Right lobe of liver (tissue), 6 donors: Measurements from ENCODE around the gene SPAG7. TPM values are rescaled to one million over a fixed set of nuclear protein-coding genes. Genes with fewer than 3 reads are reported as not detected.

ENCODE experiments used
- ATAC-seq, 4 donors: fragments of 200-7000 bp; cut with Tn5 transposase; one replicate each; pipeline ENCODE4 v1.9.1; 2020; ENCODE audit warnings: mild to moderate bottlenecking in 4 of 4, moderate library complexity in 4 of 4
- DNase-seq, 3 donors: peaks; one replicate each; pipeline ENCODE4 v3.0.0-alpha.2; 2020
- H3K27ac ChIP-seq, 3 donors: fragments of 200-600 bp; one replicate each; pipeline ENCODE4 v1.8.0; 2022
- H3K27me3 ChIP-seq, 2 donors: fragments of 200-600 bp; one replicate each; pipeline ENCODE4 v1.8.0; 2022
- H3K36me3 ChIP-seq, 4 donors: fragments of 200-600 bp; sonication (generic) in 1 of 4; one replicate each; pipeline versions ENCODE4 v1.5.1 to v1.8.0; 2017 to 2022; ENCODE audit warnings: control low read depth in 1 of 4
- H3K4me1 ChIP-seq, 4 donors: fragments of 200-600 bp; sonication (generic) in 1 of 4; one replicate each; pipeline versions ENCODE4 v1.5.1 to v1.8.0; 2017 to 2022; ENCODE audit warnings: control low read depth in 1 of 4
- H3K4me3 ChIP-seq, 3 donors: fragments of 200-600 bp; one replicate each; pipeline ENCODE4 v1.8.0; 2022
- H3K9me3 ChIP-seq, 4 donors: fragments of 200-600 bp; sonication (generic) in 1 of 4; one replicate each; pipeline versions ENCODE4 v1.5.1 to v1.8.0; 2017 to 2022; ENCODE audit warnings: control low read depth in 1 of 4
- POLR2A ChIP-seq: fragments of 450-650 bp; IDR thresholded peaks from one replicate; pipeline ENCODE4 v1.6.1; 2017; ENCODE audit warnings: antibody characterized with exemption, mild to moderate bottlenecking
- WGBS: methylation state at CpG from one replicate; pipeline ENCODE4 v1.1.6; 2018; ENCODE audit warnings: low coverage, low lambda C conversion rate; ENCODE audit not compliant: insufficient coverage; ENCODE audit errors: missing lambda C conversion rate; 5-methylcytosine and 5-hydroxymethylcytosine counted together
- intact Hi-C, 2 donors: fragments of 100-400 bp; cut with DNase I; formaldehyde crosslinking; loops; one replicate each; pipeline versions ENCODE4 v1.11.2 to v1.14.1; 2022
- total RNA-seq, 6 experiments: library from RNA; depleted of rRNA in 2 of 6; stranded (reverse); fragments of >200 nt in 2 of 6; fragmentation: NEBNext Ultra II Directional in 3 of 6; extraction: Animal tissue kit (Norgen Biotek cat#: 25700) in 3 of 6; gene quantifications; one replicate each; pipeline versions ENCODE4 v1.1.0 to v1.2.4, GENCODE V29; 2016 to 2023
- TF ChIP-seq, protein P1 (sequence below), 4 donors: fragments of 200-600 bp in 3 of 4; fragments of 450-650 bp in 1 of 4; IDR thresholded peaks; one replicate each; pipeline versions ENCODE4 v1.5.1 to v1.8.0; 2016 to 2022; ENCODE audit warnings: antibody characterized with exemption in 4 of 4, mild to moderate bottlenecking in 2 of 4
- donor health status: DM: no; HTN: yes; CAD: no.
- donor health status: DM: no; HTN: no; CAD: no.
- donor health status: DM: no; HTN: no; CAD: no.
- donor health status: DM: no; HTN: yes; CAD: no.
- donor health status: DM: no; HTN: yes; CAD: no.

The SPAG7 gene
- total RNA-seq, 6 experiments from 2014 or later, result 22.3 to 33.9 (median 26.4) TPM

DNA sequence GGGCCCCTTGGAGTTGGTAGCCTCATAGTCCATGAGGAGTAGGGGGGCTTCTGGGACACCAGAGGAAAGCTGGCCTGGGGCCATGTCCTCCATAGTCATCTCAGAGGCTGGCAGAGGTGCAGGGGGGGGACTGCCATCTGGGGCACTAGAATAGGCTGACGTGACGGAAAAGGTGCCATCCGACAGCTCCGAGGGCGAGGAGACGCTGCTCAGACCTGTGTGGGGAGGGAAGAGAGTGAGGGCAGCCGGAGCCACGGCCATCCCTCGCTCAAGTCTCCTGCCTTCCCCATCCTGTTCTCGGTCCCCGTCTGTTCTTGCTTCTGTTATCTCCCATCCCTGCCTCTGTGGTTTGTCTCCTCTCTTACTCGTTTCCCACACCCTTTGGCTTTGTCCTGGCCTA is 4.7 kb upstream of the SPAG7 start:
- intact Hi-C loops, result loop anchor here in 1 of 2 donors (10.0 kb wide), 1 partner anchor 58 kb away; no protein-coding TSS in a partner anchor
- peaks cover 0 to 18% (median 6%) of the 10 kb centered on the region in 4 donors for H3K36me3 ChIP-seq
- H3K27ac ChIP-seq, result no peak overlapping the region
- no peak overlapping the region for H3K4me3 ChIP-seq
- peaks cover 0 to 21% (median 10%) of the 10 kb centered on the region in 4 donors for H3K4me1 ChIP-seq
- TF ChIP-seq, protein P1, sequence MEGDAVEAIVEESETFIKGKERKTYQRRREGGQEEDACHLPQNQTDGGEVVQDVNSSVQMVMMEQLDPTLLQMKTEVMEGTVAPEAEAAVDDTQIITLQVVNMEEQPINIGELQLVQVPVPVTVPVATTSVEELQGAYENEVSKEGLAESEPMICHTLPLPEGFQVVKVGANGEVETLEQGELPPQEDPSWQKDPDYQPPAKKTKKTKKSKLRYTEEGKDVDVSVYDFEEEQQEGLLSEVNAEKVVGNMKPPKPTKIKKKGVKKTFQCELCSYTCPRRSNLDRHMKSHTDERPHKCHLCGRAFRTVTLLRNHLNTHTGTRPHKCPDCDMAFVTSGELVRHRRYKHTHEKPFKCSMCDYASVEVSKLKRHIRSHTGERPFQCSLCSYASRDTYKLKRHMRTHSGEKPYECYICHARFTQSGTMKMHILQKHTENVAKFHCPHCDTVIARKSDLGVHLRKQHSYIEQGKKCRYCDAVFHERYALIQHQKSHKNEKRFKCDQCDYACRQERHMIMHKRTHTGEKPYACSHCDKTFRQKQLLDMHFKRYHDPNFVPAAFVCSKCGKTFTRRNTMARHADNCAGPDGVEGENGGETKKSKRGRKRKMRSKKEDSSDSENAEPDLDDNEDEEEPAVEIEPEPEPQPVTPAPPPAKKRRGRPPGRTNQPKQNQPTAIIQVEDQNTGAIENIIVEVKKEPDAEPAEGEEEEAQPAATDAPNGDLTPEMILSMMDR (IDR thresholded peaks at IDR 0.05), result no peak
- no peak for TF ChIP-seq POLR2A
- ATAC-seq (no peak), DNase-seq (no peak)
- no peaks in the 10 kb centered on the region for H3K27me3 ChIP-seq
- no peaks in the 10 kb centered on the region for H3K9me3 ChIP-seq
- no CpG with 5 or more reads among the region's 12 CpGs for WGBS

DNA sequence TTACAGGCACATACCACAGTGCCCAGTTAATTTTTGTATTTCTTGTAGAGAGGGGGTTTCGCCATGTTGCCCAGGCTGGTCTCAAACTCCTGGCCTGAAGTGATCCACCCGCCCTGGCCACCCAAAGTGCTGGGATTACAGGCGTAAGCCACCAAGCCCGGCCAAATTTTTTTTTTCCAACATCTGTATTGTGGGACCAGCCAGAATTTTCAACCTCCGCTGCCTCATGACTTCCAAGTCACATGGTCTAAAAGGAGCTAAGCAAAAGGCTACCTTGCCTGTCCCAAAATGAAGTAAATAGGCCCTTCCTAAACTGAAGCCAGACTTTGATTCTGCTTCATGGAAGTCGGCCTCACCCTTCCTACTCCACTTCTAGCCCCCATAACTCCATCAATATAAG is 4.2 kb upstream of the SPAG7 start:
- Histone ChIP-seq H3K27ac (no peak overlapping the region), H3K9me3 (no peaks in the 10 kb centered on the region), H3K36me3 (peaks cover 0 to 13% (median 3%) of the 10 kb centered on the region in 4 donors), H3K4me3 (no peak overlapping the region), H3K4me1 (peaks cover 0 to 21% (median 10%) of the 10 kb centered on the region in 4 donors), H3K27me3 (no peaks in the 10 kb centered on the region)
- 87% methylated on average over 4 of the region's 6 CpGs for WGBS
- intact Hi-C loops, result loop anchor here in 1 of 2 donors (10.0 kb wide), 1 partner anchor 57 kb away; no protein-coding TSS in a partner anchor
- DNase-seq (no peak), ATAC-seq (no peak)
- TF ChIP-seq, protein P1 (IDR thresholded peaks at IDR 0.05), result no peak

DNA sequence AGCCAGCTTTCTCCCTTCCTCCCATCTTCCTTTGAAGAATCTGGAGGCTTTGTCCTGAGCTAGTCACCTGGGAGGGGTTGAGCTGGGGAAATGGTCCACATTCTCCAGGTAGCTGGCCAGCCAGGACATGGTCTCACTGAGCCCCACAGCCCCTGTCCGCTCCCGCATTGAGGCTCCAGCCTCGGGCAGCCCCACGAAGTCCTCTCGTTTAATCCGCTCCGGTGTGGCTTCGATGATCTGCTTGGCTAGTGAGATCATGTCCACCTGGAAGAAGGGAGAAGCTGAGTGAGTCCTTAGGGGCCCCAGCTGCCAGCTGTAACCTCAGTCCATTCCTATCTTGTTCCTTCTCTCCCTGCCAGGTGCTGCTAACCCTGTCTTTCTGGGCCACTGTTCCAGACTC is 2.7 kb upstream of the SPAG7 start:
- DNase-seq (no peak), ATAC-seq (no peak)
- no peaks in the 10 kb centered on the region for H3K27me3 ChIP-seq
- peaks cover 0 to 24% (median 12%) of the 10 kb centered on the region in 4 donors for H3K4me1 ChIP-seq
- peaks cover 0 to 7% (median under 1%) of the 10 kb centered on the region in 4 donors for H3K36me3 ChIP-seq
- TF ChIP-seq, protein P1 (IDR thresholded peaks at IDR 0.05), result no peak
- TF ChIP-seq POLR2A, result no peak
- no CpG with 5 or more reads among the region's 8 CpGs for WGBS
- no peak overlapping the region for H3K4me3 ChIP-seq
- H3K27ac ChIP-seq, result peak overlapping the region in 2 of 3 donors; percentile 59 to 87
- no peaks in the 10 kb centered on the region for H3K9me3 ChIP-seq
- intact Hi-C loops, result loop anchor here in 1 of 2 donors (10.0 kb wide), 1 partner anchor 55 kb away; no protein-coding TSS in a partner anchor

DNA sequence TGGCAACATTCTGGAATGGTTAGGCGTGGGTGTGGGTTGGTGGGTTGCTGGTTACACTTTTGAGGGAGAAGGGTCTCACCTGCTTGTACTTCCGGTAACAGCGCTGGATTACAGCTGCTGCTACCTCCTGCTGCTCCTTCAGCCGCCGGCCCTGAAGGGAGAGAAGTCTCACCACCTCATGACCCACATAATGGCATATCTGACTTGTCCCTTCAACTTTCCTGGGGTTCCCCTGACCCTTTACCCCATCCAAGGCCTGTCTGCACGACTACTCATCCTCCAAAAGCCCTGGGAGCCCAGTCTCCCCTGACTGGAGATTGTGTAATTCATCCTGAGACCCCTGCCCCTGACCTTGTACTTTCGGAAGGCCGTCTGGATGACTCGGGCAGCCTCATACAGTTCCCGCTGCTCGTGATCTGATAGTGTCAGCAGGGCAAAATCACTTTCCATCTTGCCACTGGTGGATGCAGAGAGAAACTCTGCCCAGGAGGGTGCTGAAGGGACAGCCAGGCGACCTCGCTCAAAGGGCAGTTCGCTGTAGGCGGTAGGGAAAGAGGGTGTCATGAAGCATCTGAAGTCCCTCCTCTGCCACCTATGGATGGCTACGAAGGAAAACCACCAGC is 2.0 kb upstream of the SPAG7 start:
- ATAC-seq (peak in 2 of 4 donors; percentile 1 to 5), DNase-seq (peak in 2 of 3 donors; percentile 76 to 82)
- Histone ChIP-seq H3K36me3 (peaks cover 0 to 7% (median under 1%) of the 10 kb centered on the region in 4 donors), H3K27ac (peak overlapping the region; percentile 54 to 87 (median 59)), H3K4me1 (peaks cover 0 to 24% (median 12%) of the 10 kb centered on the region in 4 donors), H3K9me3 (no peaks in the 10 kb centered on the region), H3K27me3 (no peaks in the 10 kb centered on the region), H3K4me3 (peak overlapping the region in 2 of 3 donors; percentile 65 to 78)
- TF ChIP-seq, protein P1 (IDR thresholded peaks at IDR 0.05), result no peak
- TF ChIP-seq POLR2A, result no peak
- WGBS, result 37% methylated on average over 15 of the region's 16 CpGs
- intact Hi-C loops, result loop anchor here in 1 of 2 donors (10.0 kb wide), 1 partner anchor 55 kb away; no protein-coding TSS in a partner anchor
